ENCODE data around the gene DOCK9.

DNA sequence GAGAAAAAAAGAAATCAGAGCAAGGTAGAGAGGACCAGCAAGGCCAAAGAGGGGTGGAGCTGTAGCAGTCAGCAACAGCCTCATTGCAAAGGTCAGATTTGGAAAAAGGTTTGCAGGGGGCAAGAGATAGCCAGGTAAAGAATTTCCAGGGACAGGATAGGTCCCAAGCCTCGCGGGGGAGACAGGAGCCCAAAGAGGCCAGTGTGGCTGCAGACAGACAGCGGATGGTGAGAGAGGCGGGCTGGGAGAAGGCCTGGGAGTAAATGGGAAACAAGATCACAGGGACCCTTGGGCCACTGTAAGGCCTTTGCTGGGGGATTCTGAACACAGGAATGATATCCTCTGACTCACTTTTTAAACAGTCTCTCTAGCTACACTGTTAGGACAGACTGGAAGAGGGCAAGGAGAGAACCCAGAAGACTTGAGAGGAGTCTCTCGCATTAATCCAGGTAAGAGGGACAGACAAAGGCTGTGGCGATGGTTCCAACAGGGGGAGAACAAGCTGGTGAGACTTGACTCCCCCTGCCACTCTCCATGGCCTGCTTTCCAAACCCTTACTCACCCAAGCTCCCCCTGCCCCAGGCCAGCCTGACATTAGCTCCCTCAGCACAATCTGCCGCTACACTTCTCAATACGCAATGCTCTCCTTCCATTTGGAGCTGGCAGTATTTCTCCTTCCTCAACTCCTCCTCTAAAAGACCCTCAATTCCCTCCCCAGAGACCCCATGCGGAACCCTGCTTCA, 31.8 kb downstream of the DOCK9 start:
- TF ChIP-seq CEBPB (IDR thresholded peaks at IDR 0.05) (no peak), NFIC (IDR thresholded peaks at IDR 0.05) (no peak), TAF1 (IDR thresholded peaks at IDR 0.05; ENCODE audit: low read depth) (no peak), FOXM1 (IDR thresholded peaks at IDR 0.05; ENCODE audit: borderline replicate concordance, low read depth) (no peak)
